HFF-Myc (cell line): Measurements from ENCODE around the gene RPL38.

ENCODE experiments used
- DNase-seq: peaks from one replicate; pipeline ENCODE4 v3.0.0-alpha.2; 2011; ENCODE audit warnings: low read depth; ENCODE audit errors: extremely low read depth
- H3K4me3 ChIP-seq: replicated peaks from 2 replicates; pipeline ENCODE4 v1.5.1; 2011; ENCODE audit warnings: low read depth, mild to moderate bottlenecking, control low read depth, low read length
- CTCF ChIP-seq: IDR thresholded peaks from 2 replicates; pipeline ENCODE4 v1.5.1; 2012; ENCODE audit warnings: mild to moderate bottlenecking, low read depth, low read length, control low read depth; ENCODE audit errors: missing control alignments

RPL38 gene

GRCh38 chr17:74233937-74234336, 30.5 kb downstream of the RPL38 start:
- TF ChIP-seq CTCF = no peak
- no peak overlapping the region for H3K4me3 ChIP-seq
- no peak for DNase-seq

GRCh38 chr17:74234486-74234885, 31.0 kb downstream of the RPL38 start:
- no peak for TF ChIP-seq CTCF
- no peak overlapping the region for H3K4me3 ChIP-seq
- DNase-seq = no peak

GRCh38 chr17:74235040-74235581, 31.6 kb downstream of the RPL38 start:
- H3K4me3 ChIP-seq = no peak overlapping the region
- no peak for DNase-seq
- no peak for TF ChIP-seq CTCF

- no peak for TF ChIP-seq CTCF
- no peak for DNase-seq
- H3K4me3 ChIP-seq = no peak overlapping the region
Measured at GRCh38 chr17:74235911-74236371, 32.5 kb downstream of the RPL38 start.

- no peak for TF ChIP-seq CTCF
- H3K4me3 ChIP-seq = no peak overlapping the region
- DNase-seq = no peak
Measured at GRCh38 chr17:74237321-74237720, 33.8 kb downstream of the RPL38 start.

- no peak for DNase-seq
- no peak overlapping the region for H3K4me3 ChIP-seq
- TF ChIP-seq CTCF = no peak
Measured at GRCh38 chr17:74239172-74239571, 35.7 kb downstream of the RPL38 start.

- no peak overlapping the region for H3K4me3 ChIP-seq
- no peak for DNase-seq
- TF ChIP-seq CTCF = no peak
Measured at GRCh38 chr17:74240618-74241205, 37.2 kb downstream of the RPL38 start.
